Tongue (tissue), 2 donors: ENCODE results near the gene CAB39. TPM values are rescaled to one million over a fixed set of nuclear protein-coding genes. Genes with fewer than 3 reads are reported as not detected.
A peak's percentile ranks its signal among the peaks of the same experiment; 100 is the strongest.

ENCODE experiments used
- DNase-seq: peaks from one replicate; pipeline ENCODE4 v3.0.0-alpha.2; 2015
- total RNA-seq: library from RNA; depleted of rRNA; stranded (reverse); fragments of >200 nt; gene quantifications from one replicate; pipeline ENCODE4 v1.2.3, GENCODE V29; 2014

Gene CAB39
- total RNA-seq, 1 donor from 2014 or later, result 111 TPM

DNA sequence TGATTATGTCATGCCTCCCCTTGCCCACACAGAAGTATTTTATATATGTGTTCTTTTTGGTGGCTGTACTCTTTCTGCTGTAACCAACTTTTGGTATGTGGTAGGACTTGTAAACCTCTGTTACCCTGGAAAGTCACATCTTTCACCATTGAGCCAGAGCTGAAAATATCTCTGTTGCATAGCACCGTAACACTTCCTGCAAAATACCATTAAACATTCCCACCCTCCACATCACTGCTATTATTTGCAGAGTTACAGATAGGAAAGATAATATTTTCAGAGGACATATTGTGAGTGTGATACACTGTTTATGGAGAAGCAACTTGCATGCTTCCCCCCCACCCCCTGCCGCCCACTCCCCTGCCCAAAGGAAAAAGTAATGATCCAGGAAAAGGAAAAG, 44.8 kb downstream of the CAB39 start:
- DNase-seq, result peak; percentile 28

DNA sequence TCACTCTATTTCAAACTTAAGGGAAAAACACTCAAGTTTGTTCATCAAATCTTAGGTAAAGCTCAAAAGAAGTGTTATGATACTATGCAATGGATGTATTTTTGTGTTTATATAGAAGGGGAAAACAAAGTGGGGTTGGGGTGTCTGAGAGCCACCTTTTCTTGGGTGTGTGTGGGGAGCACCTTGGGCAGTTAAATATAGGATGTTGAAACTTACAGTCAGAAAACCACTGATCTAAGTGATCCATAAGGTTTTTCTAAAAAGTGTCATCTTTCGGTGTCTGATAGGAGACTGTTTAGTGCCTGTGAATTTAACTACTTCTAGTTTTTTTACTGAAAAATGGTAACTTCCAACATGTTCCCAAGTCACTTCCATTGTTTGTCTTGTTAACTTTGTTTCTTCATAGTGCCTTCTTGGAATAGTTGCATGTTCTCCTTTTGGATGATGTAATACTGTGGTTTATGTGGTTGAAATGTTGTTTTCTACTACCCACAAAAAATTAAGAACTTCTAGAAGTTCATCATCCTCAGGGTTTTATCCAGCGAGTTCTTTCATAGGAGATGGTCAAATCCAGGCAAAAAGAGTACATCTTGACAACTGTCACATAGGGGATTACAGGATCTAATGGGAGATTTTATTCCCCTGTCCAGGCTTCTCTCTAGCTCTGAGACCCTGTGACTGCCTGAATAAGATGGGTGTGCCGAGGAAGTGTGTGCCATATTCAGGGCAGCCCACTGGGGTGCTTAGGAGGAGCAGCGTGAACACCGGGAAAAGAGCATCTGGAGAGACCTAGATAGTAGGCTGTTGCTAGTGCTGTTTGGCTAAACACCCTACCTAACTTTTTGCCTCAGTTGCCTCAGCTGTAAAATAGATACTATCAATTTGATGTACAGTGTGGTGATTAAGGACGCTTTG, 46.2 kb downstream of the CAB39 start:
- DNase-seq, result no peak

DNA sequence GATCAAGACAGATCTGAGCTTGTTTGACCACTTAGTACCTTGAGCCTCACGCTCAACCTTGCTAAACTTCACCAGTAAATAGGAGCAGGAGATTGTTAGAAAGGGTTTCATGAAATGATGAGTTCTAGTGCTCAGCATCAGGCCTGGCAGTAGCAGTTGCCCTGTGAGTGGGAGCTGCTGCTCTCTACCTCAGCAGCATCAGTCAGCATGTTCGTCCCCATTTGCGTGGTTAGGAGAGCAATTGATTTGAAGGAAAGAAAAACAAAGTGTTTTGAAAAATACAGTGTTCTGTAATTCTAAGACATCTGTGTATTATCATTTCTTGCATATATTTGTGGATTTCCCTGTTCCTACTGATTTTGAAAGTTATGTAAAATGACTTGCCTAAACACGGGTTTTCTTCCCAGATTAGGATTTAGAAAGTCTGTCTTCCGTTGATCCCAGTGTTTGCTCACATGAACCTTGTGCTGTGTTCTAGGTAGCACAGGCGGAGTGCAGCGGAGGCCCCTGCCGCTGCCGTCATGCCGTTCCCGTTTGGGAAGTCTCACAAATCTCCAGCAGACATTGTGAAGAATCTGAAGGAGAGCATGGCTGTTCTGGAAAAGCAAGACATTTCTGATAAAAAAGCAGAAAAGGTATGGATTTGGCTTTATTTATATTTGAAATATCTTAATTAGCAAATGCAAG, 47.0 kb downstream of the CAB39 start:
- no peak for DNase-seq

GRCh38 chr2:230761704-230762103, 49.1 kb downstream of the CAB39 start:
- DNase-seq, result no peak

GRCh38 chr2:230762317-230762896, 49.8 kb downstream of the CAB39 start:
- no peak for DNase-seq

GRCh38 chr2:230764346-230764745, 51.7 kb downstream of the CAB39 start:
- DNase-seq, result no peak

GRCh38 chr2:230765611-230766300, 53.1 kb downstream of the CAB39 start:
- DNase-seq, result no peak

- no peak for DNase-seq
Observed at GRCh38 chr2:230767862-230768388, 55.3 kb downstream of the CAB39 start.

DNA sequence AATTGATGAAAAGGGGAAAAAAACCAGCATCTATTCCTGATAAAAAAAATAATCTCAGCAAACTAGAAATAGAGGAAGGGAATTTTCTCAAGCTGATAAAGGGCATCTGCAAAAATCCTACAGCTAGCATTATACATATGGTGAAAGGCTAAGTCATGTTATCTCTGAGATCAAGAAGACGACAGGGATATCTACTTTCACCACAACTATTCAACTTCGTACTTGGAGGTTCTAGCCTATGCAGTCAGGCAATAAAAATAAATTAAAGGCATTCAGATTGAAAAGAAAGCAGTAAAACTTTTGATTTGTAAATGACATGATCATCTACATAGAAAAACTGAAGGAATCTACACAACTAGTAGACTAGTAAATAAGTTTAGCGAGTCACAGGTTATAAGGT, 58.2 kb downstream of the CAB39 start:
- DNase-seq, result no peak

DNA sequence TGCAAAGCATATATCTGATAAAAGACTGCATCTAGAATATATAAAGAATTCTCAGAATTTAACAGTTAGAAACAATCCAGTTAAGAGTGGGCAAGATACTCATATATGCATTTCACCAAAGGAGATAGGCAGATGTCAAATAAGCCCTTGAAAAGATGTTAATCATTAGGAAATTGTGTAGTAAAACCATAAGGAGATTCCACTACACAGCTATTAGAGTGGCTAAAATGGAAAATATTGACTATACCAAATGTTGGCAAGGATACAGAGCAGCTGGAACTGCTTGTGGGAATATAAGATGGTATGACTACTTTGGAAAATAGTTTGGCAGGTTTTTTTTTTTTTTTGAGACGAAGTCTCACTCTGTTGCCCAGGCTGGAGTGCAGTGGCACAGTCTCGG, 59.5 kb downstream of the CAB39 start:
- no peak for DNase-seq

DNA sequence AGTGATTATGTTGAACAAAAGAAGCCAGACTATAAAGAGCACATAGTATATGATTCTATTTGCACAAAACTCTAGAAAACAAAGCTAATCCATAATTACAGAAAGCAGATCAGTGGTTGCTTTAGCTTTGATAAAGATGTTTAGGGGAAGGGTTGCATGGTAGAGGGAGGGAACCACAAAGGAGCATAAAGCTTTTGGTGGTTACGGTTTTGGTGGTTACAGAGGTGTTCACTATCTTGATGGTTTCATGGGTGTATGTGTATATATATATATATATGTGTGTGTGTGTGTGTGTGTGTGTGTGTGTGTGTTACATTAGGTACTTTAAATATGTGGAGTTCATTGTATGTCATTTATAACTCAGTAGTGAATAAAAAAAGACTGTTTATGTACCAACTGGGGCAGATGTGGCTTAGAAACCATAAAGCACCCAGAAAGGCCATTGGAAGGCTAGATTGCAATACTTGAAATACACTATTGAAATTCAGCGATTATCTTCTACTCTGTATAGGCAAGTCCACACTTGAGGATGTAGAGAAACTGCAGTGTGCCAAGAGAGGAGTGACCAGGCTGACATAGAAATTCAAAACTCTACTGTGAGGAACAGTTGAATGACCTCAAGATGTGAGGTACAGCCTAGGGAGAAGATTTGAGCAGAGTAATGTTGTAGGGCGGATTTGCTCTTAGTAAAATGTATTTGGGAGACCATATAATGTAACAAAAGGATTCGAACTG, 60.6 kb downstream of the CAB39 start:
- DNase-seq, result no peak

DNA sequence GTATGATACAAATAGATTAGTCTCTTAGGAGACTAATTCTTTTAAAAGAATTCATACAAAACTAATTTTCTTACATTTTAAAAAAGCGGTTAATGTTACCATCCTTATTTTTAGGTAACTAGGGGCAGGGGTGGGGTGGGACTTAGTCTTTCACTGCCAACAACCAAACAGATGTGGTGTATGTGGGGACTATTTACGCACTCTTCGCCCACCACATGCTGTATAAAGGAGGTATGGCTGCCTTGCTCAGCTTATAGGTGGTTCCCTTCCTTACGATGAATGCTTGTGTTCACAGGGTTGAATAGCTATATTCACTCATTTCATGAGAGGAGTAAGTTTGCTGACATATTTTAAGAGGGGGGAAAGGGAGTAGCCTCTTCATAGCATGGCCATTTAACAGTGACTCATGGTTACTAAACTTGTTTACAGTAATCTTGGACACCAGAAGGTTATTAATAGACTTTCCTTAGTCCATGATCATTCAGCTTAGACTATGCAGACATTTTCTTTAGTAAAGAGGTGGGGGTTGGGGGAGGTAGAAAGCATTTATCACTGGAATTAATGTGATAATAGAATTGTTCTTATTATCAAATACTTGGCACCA, 61.8 kb downstream of the CAB39 start:
- DNase-seq, result peak; percentile 23

GRCh38 chr2:230775737-230776136, 63.1 kb downstream of the CAB39 start:
- DNase-seq, result no peak

DNA sequence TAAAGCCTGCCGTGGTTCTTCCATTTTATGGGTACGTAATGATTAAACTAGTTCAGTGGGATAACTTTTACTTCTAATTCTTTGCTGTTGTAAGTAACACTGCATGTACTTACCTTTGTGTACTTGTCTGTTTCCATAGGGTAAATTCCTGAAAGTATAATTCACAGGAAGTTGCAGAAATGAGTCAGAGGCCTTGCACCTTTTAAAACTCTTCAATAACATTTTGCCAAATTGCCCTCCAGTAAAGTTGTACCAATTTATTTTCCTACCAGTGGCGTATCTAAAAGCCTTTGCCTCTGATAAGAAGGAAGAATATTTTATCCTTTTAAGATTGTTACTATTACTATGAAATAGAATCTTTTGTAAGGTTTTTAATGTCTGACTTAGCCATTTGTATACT, 65.1 kb downstream of the CAB39 start:
- DNase-seq, result no peak

DNA sequence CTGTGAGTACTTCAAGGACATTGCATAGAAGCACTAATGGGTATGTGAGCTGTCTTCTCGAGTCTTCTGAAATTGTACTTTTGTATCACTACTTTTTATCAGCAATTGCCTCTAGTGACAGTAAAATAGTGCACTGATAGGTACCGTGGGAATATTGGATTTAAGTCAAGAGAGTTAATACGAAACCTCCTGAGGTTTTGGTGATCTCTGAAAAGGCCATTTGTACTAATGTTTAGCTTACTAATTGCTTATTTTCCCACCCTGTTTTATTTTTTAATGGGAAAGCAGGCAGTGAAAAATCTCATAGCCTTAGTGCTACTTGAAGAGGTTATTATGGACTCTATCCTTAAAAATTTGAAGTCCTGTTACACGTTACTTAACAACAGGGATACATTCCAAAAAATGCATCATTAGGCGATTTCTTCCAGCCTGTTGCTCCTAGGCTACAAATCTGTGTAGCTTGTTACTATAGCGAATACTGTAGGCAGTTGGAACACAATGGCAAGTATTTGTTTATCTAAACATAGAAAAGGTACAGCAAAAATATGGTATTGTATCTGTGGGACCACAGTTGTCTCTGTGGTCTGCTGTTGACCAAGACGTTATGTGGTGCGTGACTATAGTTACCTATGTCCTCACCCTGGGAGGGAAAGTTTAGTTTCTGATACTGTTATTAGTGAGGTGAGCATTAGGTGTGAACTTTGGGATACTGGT, 65.9 kb downstream of the CAB39 start:
- DNase-seq, result no peak

- DNase-seq, result no peak
Observed at GRCh38 chr2:230779126-230779525, 66.5 kb downstream of the CAB39 start.

DNA sequence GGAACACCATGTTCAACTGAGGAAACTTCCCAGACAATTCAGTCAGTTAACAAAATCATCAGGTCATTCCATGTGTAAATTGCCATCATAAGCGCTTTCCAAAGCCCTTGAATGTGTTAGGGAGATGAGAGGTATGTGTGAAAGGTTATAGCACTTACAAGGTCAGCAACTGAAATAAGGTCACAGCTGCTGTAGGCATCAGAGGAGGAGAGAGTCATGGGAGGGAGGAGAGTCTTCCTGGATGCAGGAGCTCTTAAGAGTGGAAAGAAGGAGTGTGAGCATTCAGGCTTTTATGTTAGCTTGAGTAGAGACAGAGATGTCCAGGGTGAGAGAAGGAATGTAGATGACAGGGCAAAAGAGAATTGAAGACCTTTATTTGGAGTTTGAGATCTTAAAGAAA, 67.0 kb downstream of the CAB39 start:
- DNase-seq, result no peak

DNA sequence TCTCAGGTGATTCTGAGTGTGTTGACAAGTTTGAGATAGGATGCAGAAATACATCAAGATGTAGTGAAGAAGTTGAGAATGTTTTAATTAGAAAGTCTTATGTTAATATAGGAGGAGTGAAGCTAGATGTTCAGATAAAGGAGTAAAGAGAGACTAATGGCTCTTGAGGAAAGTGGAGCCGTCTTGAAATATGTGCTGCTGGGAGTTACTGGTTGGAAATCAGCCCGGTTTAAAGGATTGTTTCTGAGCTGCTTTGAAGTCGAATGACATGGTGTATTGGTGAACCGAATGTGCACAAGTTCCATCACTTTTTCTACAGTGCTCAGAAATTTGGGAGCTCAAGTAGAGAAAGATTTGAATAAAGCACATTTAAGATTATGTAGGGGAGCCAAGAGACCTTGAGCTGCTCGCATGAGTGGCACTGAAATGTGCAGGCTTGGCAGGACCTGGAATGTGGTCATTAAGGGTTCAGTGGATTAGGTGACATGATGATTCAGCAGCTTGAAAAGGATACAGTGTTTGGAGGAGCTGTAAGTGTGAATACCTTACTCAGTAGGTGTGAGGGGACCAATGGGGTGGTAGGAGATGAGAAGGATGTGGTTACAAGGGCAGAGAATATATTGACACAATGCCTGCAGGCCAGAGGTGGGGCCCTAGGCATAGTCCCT, 68.6 kb downstream of the CAB39 start:
- DNase-seq, result peak; percentile 25

DNA sequence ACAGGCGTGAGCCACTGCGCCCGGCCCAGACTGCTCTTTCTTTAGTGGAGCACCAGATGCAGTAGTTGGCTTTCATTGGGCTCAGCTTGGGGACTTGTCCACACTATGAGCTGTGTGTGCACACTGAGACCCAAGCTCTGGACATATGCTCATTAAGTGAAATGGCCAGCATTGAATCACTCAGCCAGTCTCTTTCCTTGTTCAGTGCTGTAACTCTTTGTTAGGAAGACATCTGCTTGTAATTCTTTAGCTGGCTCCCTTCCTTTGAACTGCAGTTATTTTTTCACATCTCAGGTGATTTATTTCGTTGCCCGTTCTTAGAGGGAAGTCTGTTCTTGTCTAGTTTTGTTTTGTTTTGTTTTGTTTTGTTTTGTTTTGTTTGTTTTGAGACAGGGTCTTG, 70.5 kb downstream of the CAB39 start:
- DNase-seq, result peak; percentile 29

GRCh38 chr2:230784795-230785194, 72.2 kb downstream of the CAB39 start:
- DNase-seq, result no peak
